NOMO-1 treated with DMSO at 0.1 percent for 48 hours (cell line): ENCODE measurements around the gene VPS26C.

Experiments
- DNase-seq: peaks from one replicate; lab custom pipeline; 2025; ENCODE audit not compliant: unreplicated experiment; lab: John Stamatoyannopoulos, UW

The VPS26C gene

DNA sequence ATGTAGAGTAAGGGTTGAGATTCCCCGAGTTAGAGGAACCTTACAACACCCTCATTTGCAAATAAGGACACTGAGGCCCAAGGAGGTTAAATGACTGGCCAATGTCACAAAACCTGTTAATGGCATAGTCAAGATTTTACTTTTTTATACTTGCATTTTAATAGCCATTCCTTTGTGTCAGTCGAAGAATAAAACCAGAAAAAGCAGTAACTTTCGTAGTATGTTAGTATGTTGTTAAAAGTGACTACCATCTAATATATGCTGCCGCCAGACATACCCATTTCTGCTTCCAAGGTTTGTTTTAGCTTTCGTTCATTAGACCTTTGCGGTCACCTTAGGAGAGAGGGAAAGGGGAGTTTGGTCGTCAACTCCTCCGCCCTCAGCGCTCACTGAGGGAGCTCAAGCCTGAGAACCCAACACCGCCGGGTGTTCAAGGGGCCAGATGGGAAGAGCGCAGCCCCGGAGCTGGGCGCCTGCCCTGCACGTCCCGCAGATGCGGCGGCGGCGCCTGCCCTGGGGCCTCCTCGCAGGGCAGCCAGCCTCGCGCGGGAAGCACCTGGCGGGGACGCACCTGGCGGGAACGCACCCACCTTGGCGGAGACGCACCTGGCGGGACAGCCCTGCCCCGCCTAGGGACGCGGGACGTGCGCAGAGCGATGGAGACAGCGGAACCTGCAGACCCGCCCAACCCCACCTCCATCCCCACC is 466 bp downstream of the VPS26C start:
- DNase-seq, result no peak

DNA sequence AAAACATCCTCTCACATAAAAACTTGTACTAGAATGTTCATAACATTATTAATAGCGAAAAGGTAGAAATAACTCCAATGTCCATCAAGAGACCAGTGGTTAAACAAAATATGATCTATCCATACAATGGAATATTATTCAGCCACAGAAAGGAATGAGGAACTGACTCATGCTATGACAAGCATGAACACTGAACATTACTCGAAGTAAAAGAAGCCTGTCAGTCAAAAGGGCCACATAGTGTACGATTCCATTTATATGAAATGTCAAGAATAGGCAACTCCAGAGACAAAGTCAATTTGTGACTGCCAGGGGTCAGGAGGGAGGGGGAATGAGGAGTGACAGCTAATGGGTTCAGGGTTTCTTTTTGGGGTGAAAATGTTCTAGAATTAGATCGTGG is 2.3 kb downstream of the VPS26C start:
- no peak for DNase-seq

DNA sequence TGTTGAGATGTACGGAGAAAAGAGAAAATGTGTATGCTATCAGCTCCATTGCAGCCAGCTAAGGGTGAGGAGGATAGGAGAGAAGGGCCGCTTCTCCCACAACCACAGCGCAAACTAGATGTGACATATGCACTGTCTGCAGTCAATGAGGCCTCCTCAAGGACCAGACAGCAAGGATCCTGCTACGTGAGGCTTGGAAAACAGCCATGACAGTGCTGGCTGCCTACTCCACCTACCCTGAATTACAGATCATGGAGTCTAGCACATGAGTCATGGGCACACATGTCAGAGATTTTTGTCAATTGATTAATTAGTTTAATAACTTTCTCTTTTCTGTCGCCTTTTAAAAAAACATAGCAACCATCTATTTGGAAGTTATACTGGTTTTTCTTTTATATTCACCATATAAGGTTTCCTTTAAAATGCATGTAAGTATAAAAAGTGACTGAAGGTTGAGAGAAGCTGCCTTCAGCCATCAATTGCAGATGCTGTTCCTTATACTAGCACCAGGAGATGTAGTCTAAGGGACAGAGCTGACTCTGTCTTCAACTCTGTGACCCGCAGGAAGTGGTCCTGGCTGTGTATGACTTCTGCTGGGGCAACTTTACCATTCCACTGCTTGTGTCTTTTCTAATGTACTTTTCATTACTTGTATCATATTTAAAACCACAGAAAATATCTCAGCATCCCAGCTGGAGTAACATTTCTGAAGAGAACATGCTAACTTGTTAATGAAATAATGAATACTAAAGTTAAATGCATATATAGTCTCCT is 3.1 kb downstream of the VPS26C start:
- no peak for DNase-seq

DNA sequence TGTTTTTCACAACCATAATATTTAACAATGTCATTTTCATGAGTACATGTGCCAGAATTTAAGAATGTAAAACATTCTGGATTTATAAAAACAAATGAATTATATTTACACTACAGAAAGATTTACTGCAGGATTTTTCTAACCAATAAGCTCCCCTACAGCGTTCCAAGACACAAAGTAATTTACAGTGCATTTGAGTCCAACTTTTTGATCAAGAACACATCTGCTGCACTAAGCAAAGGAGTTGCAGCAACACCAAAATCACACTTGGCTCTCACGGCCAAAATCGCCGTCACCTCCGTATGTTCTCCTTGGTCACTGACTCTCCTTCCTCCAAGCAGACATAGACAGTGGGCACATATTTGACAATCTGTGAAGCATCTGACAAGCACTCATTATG is 7.7 kb downstream of the VPS26C start:
- DNase-seq, result no peak

DNA sequence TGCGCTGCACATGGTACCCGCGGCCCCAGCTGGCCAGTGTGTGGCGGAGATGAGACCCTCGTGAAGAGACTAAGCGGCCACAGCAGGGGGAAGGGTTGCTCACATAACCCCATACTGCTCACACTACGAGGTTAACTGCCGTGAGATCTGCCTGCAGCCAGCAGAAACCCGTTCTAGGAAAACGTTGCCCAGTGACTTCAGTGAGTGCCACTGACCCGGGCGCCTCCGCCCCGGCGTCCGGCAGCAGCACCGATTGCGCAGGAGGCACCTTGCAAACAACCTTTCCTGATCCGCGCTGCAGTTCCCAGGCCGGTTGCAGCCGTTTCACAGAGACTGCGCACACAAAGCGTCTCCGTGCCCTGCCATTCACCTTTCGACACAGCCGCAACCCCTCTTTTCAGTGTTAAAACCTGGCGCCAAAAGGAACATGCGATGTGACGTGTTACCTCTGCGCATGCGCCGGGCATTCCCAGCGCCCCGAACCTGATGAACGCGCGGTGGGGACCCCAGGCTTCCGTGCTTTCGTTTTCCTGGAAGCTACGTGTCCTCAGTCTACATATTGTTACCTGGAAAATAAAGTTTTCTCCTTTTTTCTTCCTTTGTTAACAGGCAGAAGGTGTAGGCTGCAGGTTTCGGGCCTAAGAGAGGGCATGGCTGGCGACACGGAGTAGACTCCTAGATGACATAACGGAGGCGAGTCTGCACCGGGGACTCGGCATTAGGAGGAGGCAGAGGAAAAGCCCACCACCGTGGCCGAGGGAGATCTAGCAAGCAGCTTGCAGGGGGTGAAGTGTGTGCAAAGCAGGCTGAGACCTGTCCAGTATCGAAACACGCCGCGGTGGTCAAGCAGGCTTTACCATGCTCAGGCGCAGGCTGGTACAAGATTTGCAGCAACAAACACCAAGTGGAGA is 8.9 kb downstream of the VPS26C start:
- DNase-seq, result no peak

DNA sequence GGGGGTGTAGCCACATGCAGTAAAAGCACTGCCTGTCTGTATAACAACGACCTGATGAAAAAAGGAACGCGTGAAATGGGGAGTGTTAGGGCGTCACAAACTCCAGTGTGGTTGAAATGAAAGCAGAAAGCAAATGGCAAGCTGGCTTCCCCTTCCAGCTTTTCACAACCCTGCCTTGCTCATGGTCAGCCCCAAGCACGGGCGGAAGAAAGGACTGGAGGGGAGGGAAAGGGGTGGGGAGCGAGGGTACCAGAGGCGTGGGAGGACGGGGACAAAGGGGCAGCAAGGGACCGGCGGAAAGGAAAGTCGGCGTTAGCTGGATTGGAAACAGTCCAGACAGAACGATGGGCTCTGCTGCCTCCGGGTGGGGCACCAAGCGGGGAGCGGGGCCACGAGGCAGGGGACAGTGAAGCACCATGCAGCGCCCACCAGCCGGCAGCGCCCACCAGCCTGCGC is 9.6 kb downstream of the VPS26C start:
- DNase-seq, result peak; percentile 6

DNA sequence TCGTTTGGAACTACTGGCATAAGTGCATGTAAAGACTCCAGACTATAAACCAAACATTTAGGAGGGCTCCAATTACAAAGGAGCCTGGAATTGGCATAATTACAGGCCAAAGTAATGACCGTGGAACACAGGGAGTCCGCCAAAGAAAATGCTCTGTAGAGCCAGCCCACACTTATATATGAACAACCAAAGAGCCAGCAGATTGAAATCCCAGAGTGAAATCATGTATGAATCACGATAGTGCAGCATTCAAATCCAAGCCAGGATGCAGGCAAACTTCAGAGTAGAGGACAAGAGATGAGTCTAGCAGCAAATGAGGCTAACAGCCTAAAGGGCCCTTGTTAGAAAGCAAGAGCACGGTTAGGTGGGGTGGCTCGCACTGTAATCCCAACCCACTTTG is 13.1 kb downstream of the VPS26C start:
- DNase-seq, result no peak

DNA sequence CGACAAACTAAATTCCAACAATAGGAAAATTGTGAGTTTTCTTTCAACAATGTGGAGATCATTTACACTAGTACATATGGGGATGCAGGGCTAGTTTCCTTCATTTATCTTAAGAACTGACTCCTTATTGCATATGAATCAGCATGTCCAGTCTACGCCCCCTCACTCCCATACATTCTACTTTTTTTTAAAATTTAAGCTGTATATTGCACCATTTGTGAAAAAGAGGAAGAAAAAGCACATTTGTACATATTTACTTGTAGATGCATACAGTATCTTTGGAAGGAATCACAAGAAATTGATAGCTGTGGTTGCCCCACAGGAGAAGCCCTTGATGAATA is 15.9 kb downstream of the VPS26C start:
- DNase-seq, result peak; percentile 82

DNA sequence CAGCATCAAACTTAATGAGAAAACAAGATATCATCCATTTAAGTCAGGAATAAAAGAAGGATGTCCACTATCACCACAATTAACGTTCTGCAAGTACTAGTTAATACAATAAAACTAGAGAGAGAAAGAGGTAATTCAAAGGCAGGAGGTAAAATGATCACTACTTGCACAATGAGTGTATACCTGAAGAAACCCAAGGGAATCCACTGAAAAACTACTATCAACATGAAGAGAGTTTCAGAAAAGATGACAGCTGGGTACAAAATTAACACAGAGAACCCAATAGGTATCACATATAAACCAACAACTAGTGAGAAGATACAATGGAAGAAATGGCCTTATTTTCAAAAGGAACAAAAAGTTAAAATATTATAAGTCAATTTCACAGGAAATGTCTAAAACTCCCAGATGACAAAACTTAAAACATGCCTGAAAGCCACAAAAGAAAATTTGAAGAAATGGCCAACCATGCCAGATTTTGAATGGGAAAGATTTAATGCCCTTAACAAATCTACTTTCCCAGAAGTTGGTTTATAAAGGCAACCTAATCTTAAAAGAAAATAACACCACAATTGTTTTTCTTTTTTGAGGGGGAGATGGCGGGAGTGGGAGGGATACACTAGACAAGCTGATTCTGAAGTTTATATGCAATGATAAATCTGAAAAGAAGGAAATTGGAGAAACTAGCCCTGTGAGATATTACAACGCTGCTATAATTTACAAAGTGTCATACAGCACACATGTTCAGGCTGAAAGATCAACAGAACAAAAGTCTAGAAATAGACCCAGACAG is 17.8 kb downstream of the VPS26C start:
- no peak for DNase-seq

DNA sequence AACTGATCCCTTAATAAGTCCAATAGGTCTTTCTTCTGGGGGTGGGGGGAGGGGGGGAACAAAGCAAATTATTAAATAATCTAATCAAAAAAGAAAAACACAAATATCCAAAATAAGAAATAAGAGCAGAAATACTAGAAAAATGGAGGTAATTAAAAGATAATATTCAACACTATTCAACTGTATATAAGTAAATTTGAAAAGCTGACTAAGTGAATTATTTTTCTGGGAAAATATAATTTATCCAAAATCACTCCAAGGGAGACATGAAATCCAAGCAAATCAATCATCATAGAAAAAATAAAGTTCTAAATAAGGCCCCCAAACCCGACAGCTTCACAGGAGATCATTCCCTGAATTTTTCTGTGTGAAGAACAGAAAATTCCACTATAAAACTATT is 18.8 kb downstream of the VPS26C start:
- no peak for DNase-seq

DNA sequence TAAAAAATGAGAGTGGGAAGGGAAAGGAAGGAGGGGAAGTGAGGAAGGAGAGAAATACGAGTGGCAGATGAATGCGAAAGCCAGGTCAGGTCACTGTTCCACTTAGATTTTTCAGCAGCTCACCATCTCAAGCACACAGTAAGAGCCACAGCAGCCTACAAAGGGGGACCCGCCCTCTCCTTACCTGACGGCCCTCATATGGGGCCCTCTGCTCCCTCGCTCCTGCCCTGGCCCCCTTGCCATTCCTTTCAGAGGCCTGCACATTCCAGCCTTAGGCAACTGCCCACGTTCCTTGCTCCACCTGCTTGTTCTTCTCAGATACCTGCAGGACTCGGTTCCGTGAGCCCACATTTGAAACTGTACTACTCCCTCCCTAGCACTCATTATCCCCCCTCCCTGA is 22.0 kb downstream of the VPS26C start:
- no peak for DNase-seq

DNA sequence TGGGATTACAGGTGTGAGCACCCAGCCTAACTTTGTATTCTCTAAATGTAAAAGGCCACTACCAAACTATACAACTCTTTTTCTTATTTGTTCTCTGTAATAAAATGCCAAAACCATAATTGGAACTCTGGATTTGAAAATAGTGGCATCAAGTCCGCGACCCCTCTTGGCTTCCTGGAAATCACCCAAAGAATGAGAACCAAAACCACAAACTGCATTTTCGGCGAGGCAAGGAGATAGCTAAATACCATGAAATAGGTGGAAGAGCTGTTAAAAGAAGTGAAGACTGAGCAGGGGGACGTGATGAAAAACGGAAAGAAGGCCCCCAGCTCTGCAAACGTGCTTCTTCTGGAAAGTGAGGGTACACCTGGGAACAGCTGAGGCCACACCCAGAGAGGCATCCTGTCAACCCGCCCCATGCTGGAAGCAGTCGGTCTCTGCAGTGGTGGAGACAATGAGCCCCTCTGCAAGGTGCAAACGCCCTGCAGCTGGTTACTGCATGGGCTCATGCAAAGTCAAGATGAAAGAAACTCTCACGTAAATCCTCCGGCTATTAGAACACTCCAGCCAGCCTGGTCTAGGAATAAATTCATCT is 22.5 kb downstream of the VPS26C start:
- no peak for DNase-seq

DNA sequence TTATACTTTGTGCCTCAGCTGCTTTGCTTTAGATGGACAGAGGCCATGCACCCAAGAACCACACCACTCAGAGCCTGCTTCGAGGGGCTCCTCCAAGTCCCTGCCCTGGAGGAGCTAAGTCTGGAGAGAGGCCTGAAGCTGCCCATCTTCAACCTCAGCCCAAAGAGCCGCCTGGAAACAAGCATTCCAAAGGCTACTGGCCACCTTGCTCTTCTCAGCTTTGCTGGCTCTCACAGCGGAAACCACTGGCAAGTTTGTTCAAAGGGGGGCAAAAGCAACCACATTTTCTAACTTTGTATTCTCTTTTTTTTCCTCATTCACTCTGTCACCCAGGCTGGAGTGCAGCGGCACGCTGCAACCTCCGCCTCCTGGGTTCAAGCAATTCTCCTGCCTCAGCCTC is 23.2 kb downstream of the VPS26C start:
- no peak for DNase-seq

DNA sequence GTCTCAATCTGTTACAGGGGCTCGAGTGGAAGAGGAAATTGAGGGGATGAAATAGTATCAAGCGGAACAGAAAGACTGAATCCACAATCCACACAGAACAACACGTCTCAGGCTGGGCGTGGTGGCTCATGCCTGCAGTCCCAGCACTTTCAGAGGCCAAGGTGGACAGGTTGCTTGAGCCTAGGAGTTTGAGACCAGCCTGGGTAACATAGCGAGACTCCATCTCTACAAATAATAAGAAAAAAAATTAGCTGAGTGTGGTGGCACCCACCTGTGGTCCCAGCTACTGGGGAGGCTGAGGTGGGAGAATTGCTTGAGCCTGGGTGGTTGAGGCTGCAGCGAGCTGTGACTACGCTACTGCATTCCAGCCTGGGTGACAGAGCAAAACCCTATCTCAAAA is 25.7 kb downstream of the VPS26C start:
- no peak for DNase-seq

DNA sequence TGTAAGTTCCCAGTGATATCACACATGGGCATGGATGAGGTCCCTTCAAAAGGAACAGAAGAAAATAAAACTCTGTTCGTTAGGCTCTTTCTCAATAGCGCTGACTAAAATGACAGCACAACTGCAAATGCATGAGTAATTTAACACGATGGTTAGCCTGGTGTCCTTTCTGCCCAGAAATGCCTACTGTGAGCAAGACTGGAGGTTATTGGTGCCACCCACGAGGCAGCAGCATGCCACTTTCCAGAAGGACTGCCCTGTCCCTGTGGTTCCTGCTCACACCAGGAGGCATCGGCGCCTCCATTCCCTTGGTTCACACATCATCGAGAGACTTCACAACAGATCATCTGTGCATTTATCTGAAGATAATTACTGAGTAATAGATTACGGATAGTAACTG is 26.2 kb downstream of the VPS26C start:
- no peak for DNase-seq

DNA sequence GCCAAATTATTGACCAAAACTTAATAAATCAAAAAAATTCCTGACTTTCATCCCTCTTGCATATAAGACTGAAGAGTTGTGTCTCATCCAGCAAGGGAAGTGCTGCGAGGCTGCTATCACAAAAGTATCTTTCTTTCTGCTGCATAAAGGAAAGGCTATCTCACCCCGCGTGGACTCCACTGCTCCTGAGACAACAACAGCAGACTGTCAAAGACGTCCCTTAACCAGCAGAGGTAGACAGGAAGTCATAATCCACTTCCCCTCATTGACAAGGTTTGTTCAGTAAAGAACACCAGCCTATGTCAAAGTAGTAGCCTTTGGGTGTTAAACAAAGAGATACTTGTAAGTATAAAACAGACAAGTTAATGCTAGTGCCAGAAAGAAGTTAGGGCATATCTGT is 29.4 kb downstream of the VPS26C start:
- no peak for DNase-seq

DNA sequence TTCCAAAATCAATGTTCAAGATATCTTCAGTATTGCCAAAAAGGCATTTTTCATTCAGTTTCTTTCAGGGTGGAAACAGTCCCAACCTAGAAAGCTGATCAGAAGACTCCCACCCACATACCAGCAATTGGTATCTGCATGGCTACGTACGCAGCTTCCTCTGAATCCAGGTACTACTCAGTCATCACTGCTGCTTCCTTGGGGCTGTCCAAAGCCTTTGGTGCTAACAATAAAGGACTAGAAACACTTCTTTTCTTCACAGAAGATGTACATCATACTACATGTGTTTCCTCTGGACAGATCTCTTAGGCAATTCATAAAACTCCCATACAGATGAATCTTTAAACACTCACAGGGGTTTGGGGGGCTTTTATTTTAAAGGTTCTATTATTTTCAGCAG is 29.8 kb downstream of the VPS26C start:
- no peak for DNase-seq

DNA sequence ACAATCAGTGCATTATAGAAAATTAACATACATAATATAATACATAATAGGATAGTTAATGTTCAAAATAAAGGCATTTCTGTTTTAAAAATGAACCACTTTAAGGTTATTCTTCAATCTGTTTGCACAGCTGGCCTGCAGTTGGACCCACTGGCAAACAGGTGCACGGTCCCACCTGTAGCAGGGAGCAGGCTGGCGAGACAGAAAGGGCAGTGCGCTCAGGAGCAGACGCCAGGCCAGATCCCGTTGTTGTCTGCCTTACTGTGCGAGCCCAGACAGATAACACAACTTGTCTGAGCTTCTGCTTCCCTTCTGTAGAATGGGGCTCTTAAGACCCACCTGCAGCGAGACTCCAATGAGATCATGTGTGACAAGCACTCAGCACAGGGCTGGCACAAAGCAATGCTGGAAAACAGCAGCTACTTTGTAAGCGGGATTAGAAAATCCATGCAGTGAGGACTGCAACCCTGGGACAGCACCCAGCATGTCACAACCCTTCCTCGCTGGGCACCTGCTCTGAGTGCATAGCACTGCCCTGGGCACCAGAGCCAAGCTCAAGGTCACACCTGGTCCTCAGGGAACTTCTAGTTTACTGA is 33.5 kb downstream of the VPS26C start:
- no peak for DNase-seq

DNA sequence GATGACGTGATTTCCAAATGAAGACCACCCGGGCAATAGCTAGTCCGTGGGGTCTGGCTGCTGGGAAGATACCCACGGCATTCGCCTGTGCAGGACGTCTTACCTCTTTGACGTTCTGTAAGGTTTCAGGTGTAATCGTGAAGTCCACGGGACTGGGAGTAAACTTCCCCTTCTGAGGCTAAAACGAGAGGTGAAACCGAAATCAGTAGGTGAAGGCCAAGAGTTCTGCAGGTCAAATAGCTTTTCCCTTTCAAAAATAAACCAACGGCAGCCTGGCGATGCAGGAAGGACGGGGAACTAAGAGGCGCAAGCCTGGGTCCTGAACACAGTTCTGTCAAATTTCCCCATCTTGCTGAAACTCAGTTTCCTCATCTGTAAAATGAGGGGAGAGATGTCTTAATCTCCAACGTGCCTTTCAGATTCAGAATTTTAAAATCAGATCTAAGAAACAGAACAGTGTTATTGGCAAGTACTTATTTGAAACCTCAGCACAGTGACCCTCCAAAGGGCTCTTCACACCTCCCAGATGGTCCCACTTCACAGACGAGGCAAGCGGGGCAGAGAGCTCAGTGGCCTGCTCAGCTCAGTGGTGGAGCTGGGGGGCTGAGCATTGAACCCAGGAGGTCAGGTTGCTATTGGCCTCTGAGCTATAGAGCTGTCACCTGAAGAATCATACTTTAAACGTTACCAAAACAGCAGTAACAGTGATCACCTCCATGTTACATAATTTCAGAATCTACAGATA is 34.7 kb downstream of the VPS26C start:
- no peak for DNase-seq
